NB4 (cell line): ENCODE results near the gene ZNF286A.
A peak's percentile ranks its signal among the peaks of the same experiment; 100 is the strongest.

Experiments used
- DNase-seq: peaks from one replicate; pipeline ENCODE4 v3.0.0; 2010; ENCODE audit warnings: low read depth
- H3K4me3 ChIP-seq: one replicate; pipeline ENCODE4 v1.5.1; 2011; ENCODE audit warnings: mild to moderate bottlenecking, low read depth, low read length, moderate library complexity
- CTCF ChIP-seq: IDR thresholded peaks from one replicate; pipeline ENCODE4 v1.5.1; 2012; ENCODE audit warnings: low read depth, low read length
- MYC ChIP-seq: IDR thresholded peaks from 2 replicates; pipeline ENCODE4 v1.6.1; 2011; ENCODE audit warnings: low read depth, low read length
- POLR2A ChIP-seq: IDR thresholded peaks from 2 replicates; pipeline ENCODE4 v1.6.1; 2011; ENCODE audit warnings: mild to moderate bottlenecking; ENCODE audit not compliant: insufficient read length; ENCODE audit errors: extremely low read depth
- TF ChIP-seq, protein P1 (sequence below): IDR thresholded peaks from 2 replicates; pipeline ENCODE4 v1.6.1; 2011; ENCODE audit warnings: low read depth, low read length

ZNF286A gene

GRCh38 chr17:15654886-15655561 lies 44.5 kb upstream of the ZNF286A start:
- DNase-seq, result no peak
- H3K4me3 ChIP-seq, result no peak overlapping the region
- TF ChIP-seq POLR2A (no peak), CTCF (no peak)
- TF ChIP-seq, protein P1, sequence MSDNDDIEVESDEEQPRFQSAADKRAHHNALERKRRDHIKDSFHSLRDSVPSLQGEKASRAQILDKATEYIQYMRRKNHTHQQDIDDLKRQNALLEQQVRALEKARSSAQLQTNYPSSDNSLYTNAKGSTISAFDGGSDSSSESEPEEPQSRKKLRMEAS, result 0 out of 2 replicates have a peak, but pooled peaks have one; percentile 7

- no peak for TF ChIP-seq MYC
- TF ChIP-seq, protein P1, result no peak
- no peak for TF ChIP-seq CTCF
- TF ChIP-seq POLR2A, result no peak
- DNase-seq, result no peak
- H3K4me3 ChIP-seq, result no peak overlapping the region
Measured at GRCh38 chr17:15657868-15658267, 41.7 kb upstream of the ZNF286A start.

GRCh38 chr17:15658296-15658695 lies 41.3 kb upstream of the ZNF286A start:
- DNase-seq, result no peak
- no peak for TF ChIP-seq MYC
- no peak for TF ChIP-seq CTCF
- TF ChIP-seq POLR2A, result no peak
- TF ChIP-seq, protein P1, result no peak
- H3K4me3 ChIP-seq, result no peak overlapping the region

DNA sequence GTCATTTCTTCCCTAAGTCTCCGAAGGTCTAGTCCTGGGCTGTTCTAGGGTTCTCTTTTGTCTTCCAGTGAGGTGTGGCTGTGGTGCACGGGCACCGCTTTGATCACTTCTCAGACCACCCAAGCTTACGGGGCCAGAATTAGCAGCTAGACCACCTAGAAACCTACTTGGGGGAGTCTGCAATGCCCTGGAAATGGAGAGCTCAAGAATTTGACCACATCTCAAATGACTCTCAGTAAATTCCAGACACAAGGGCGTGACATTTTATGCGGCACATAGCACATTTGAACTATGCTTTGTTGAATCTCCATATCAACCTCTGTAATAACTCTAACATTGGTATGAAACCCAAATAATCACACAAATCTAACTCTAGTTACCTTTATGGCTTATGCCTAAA lies 40.3 kb upstream of the ZNF286A start:
- TF ChIP-seq CTCF (no peak), POLR2A (no peak), MYC (no peak)
- TF ChIP-seq, protein P1, result no peak
- H3K4me3 ChIP-seq, result no peak overlapping the region
- DNase-seq, result no peak

DNA sequence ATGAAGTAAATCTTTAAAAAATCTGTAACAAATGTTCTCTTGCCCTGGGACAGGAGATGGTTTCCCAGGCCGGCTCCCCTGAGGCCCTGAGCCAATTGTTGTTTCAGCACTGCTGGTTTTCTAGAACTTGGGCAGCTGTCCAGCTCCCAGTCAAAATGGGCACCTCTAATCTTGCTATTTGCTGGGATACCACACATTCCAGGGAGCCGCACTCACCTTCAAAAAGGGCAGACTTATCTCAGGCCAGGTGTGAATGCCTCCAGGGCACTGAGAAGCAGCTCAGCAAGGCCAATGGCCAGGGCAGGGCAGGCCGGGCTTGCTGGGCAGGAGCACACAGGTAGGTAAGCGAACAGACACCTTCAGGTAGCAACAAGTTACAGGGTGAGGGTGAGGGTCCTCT lies 39.9 kb upstream of the ZNF286A start:
- no peak for DNase-seq
- no peak overlapping the region for H3K4me3 ChIP-seq
- TF ChIP-seq CTCF, result no peak

DNA sequence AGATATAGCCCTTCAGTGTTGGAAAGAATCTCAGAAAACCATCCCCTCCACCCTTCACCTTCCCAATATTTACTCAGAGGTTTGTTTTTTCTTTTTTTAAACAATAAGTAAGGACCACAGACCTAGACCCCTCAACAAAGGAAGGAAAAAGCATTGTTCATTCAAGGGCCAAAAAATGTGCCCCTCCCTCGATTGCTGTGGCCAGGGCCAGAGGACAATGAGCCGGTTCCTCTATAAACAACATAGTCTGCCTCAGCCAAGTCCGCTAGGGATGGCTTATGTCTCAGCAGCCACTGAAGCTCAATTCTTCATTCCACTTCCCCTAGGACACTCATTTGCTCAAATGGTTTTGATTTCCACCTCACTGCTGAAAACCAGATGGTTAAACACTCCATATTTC lies 39.5 kb upstream of the ZNF286A start:
- H3K4me3 ChIP-seq, result no peak overlapping the region
- no peak for TF ChIP-seq CTCF
- no peak for TF ChIP-seq POLR2A
- TF ChIP-seq MYC, result no peak
- TF ChIP-seq, protein P1, result no peak
- no peak for DNase-seq
